ENCODE measurements around the gene INPP5A.
"Not testable (repeated sequence)": the region's sequence is repeated elsewhere in the genome, so short reads cannot be mapped to it uniquely, and the experiment has no call there.

Gene INPP5A

GRCh38 chr10:132793213-132793612 lies 255.6 kb downstream of the INPP5A start:
- Histone ChIP-seq H3K36me3 (ENCODE audit: control insufficient read depth, low read length) (no peaks in the 10 kb centered on the region), H3K9me3 (ENCODE audit: control insufficient read depth, insufficient read depth, low read length) (peaks cover 30% of the 10 kb centered on the region; the same call in 1 of the 2 replicates), H3K27ac (ENCODE audit: low read depth, low read length) (no peak overlapping the region), H3K79me2 (ENCODE audit: control insufficient read depth, low read length) (no peaks in the 10 kb centered on the region), H3K27me3 (ENCODE audit: control insufficient read depth, low read length) (no peaks in the 10 kb centered on the region), H3K9me2 (replicated peaks; ENCODE audit: control insufficient read depth, low read length) (no peaks in the 10 kb centered on the region), H3K4me2 (ENCODE audit: low read length) (no peak overlapping the region), H3F3A (ENCODE audit: control insufficient read depth, insufficient read depth) (no peaks in the 10 kb centered on the region), H4K20me1 (ENCODE audit: control insufficient read depth, insufficient read depth, low read depth, low read length) (no peaks in the 10 kb centered on the region), H3K4me1 (ENCODE audit: control insufficient read depth, low read length) (no peaks in the 10 kb centered on the region), H3K4me3 (ENCODE audit: low read length) (no peak overlapping the region)
- no peak for TF ChIP-seq EZH2phosphoT487 (IDR thresholded peaks at IDR 0.05; ENCODE audit: borderline replicate concordance, low read length)
- TF ChIP-seq CTCF (IDR thresholded peaks at IDR 0.05; ENCODE audit: low read depth, low read length, poor library complexity, severe bottlenecking) = no peak

GRCh38 chr10:132793871-132794849 lies 256.6 kb downstream of the INPP5A start:
- H4K20me1 ChIP-seq (ENCODE audit: control insufficient read depth, insufficient read depth, low read depth, low read length) = no peaks in the 10 kb centered on the region
- H3K9me3 ChIP-seq (ENCODE audit: control insufficient read depth, insufficient read depth, low read length) = peaks cover 26% of the 10 kb centered on the region; the same call in 1 of the 2 replicates
- no peaks in the 10 kb centered on the region for H3K9me2 ChIP-seq (replicated peaks; ENCODE audit: control insufficient read depth, low read length)
- H3K79me2 ChIP-seq (ENCODE audit: control insufficient read depth, low read length) = no peaks in the 10 kb centered on the region
- H3K36me3 ChIP-seq (ENCODE audit: control insufficient read depth, low read length) = no peaks in the 10 kb centered on the region
- TF ChIP-seq CTCF (IDR thresholded peaks at IDR 0.05; ENCODE audit: low read depth, low read length, poor library complexity, severe bottlenecking) (no peak), EZH2phosphoT487 (IDR thresholded peaks at IDR 0.05; ENCODE audit: borderline replicate concordance, low read length) (no peak)
- no peak overlapping the region for H3K4me3 ChIP-seq (ENCODE audit: low read length)
- no peaks in the 10 kb centered on the region for H3K4me1 ChIP-seq (ENCODE audit: control insufficient read depth, low read length)
- H3K27me3 ChIP-seq (ENCODE audit: control insufficient read depth, low read length) = no peaks in the 10 kb centered on the region
- no peak overlapping the region for H3K4me2 ChIP-seq (ENCODE audit: low read length)
- no peaks in the 10 kb centered on the region for H3F3A ChIP-seq (ENCODE audit: control insufficient read depth, insufficient read depth)
- H3K27ac ChIP-seq (ENCODE audit: low read depth, low read length) = no peak overlapping the region

- no peaks in the 10 kb centered on the region for H4K20me1 ChIP-seq (ENCODE audit: control insufficient read depth, insufficient read depth, low read depth, low read length)
- TF ChIP-seq EZH2phosphoT487 (IDR thresholded peaks at IDR 0.05; ENCODE audit: borderline replicate concordance, low read length) (no peak), CTCF (IDR thresholded peaks at IDR 0.05; ENCODE audit: low read depth, low read length, poor library complexity, severe bottlenecking) (no peak)
- H3K9me2 ChIP-seq (replicated peaks; ENCODE audit: control insufficient read depth, low read length) = no peaks in the 10 kb centered on the region
- no peak overlapping the region for H3K4me3 ChIP-seq (ENCODE audit: low read length)
- H3K4me2 ChIP-seq (ENCODE audit: low read length) = no peak overlapping the region
- H3F3A ChIP-seq (ENCODE audit: control insufficient read depth, insufficient read depth) = no peaks in the 10 kb centered on the region
- H3K4me1 ChIP-seq (ENCODE audit: control insufficient read depth, low read length) = no peaks in the 10 kb centered on the region
- H3K27me3 ChIP-seq (ENCODE audit: control insufficient read depth, low read length) = no peaks in the 10 kb centered on the region
- no peaks in the 10 kb centered on the region for H3K36me3 ChIP-seq (ENCODE audit: control insufficient read depth, low read length)
- no peak overlapping the region for H3K27ac ChIP-seq (ENCODE audit: low read depth, low read length)
- peaks cover 12% of the 10 kb centered on the region; the same call in 1 of the 2 replicates for H3K9me3 ChIP-seq (ENCODE audit: control insufficient read depth, insufficient read depth, low read length)
- H3K79me2 ChIP-seq (ENCODE audit: control insufficient read depth, low read length) = no peaks in the 10 kb centered on the region
Measured at GRCh38 chr10:132796846-132797245, 259.3 kb downstream of the INPP5A start.

GRCh38 chr10:132797986-132798385 lies 260.4 kb downstream of the INPP5A start:
- peaks cover 10% of the 10 kb centered on the region; the same call in 1 of the 2 replicates for H3K9me3 ChIP-seq (ENCODE audit: control insufficient read depth, insufficient read depth, low read length)
- H3K27me3 ChIP-seq (ENCODE audit: control insufficient read depth, low read length); H3K4me1 ChIP-seq (ENCODE audit: control insufficient read depth, low read length); H3F3A ChIP-seq (ENCODE audit: control insufficient read depth, insufficient read depth); H3K36me3 ChIP-seq (ENCODE audit: control insufficient read depth, low read length); H3K27ac ChIP-seq (ENCODE audit: low read depth, low read length); H3K79me2 ChIP-seq (ENCODE audit: control insufficient read depth, low read length); H3K4me3 ChIP-seq (ENCODE audit: low read length); H3K4me2 ChIP-seq (ENCODE audit: low read length); H4K20me1 ChIP-seq (ENCODE audit: control insufficient read depth, insufficient read depth, low read depth, low read length); H3K9me2 ChIP-seq (replicated peaks; ENCODE audit: control insufficient read depth, low read length): not testable (repeated sequence)

All from DOHH2 (cell line).